Kidney capillary endothelial cell (primary cell): ENCODE measurements around the gene GALNT13.

Source experiments
- DNase-seq: peaks from one replicate; pipeline ENCODE4 v3.0.0-alpha.2; 2018; ENCODE audit warnings: low spot score

GALNT13 gene

DNA sequence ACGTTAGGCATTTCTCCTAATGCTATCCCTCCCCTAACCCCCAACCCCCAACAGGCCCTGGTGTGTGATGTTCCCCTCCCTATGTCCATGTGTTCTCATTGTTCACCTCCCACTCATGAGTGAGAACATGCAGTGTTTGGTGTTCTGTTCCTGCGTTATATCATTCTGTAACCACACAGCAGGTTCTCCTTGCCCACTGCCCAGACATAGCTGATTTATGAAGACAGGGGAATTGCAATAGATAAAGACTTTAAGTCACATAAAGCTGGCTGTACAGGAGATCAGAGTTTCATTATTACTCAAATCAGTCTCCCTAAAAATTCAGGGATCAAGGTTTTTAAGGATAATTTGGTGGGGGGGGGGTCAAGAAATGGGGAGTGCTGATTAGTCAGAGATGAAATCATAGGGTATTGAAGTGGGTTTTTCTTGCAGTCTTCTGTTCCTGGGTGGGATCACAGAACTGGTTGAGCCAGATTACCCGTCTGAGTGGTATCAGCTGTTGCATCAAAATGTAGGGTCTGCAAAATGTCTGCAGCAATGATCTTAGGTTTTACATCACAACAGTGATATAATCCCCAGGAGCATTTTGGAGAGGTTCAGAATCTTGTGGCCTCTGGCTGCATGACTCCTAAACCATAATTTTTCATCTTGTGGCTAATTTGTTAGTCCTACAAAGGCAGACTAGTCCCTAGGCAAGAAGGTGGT, 434.7 kb downstream of the GALNT13 start:
- no peak for DNase-seq

DNA sequence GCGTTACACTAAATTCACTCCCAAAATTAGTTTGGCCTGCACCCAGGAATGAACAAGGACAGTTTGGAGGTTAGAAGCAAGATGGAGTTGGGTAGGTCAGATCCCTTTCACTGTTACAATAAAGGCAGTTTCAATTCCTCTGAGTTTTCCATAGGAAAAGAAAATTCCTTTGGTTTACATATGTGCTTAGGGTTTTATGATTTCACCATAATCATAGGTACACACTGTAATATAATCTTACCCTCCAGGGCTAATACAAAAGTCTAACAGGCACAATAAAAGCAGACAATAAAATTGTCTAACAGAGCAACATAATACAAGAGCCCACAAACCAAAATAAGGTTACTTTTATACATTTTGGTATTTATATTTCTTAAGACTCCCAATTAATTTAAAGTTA, 435.3 kb downstream of the GALNT13 start:
- no peak for DNase-seq

DNA sequence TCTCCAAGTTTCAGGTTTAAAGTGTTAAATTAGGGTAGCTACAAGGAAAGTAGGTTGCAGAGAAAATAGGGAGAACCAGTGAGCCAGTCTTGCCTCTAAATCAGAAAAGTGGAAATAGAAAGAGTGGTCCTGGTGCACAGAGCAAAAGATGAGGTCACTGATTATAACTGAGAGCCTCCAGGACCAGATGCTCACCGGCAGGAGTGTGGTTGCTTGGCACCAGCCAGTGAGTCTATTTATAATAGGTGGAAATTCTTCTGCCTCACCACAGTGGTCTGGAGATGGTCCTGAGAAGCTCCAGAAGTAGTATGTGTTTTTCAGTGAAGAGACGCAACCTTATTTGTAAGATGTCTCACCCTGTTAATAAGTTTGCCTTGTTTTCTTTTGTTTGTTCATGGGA, 452.9 kb downstream of the GALNT13 start:
- no peak for DNase-seq

- no peak for DNase-seq
These were observed 457.8 kb downstream of the GALNT13 start for GRCh38 chr2:154329510-154329909.

DNA sequence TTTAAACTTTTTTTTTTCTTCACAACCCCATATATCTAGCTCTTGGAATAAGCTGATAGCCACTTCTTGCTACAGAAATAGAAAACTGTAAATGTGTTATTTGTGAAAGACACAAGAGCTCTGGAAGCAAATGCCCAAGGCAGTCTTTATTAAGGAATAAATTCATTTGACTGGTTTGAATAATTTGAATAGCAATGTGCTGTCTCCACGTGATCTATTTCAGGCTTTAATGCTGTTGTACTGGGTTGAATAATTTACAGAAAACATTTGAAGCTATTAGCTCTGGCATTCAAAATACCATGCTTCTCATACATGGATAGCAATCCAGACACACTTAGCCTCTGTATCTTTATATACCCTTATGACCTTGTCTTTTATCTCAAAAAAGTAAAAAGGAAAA, 460.1 kb downstream of the GALNT13 start:
- no peak for DNase-seq

- DNase-seq, result no peak
These were observed 464.5 kb downstream of the GALNT13 start for GRCh38 chr2:154336201-154336600.

DNA sequence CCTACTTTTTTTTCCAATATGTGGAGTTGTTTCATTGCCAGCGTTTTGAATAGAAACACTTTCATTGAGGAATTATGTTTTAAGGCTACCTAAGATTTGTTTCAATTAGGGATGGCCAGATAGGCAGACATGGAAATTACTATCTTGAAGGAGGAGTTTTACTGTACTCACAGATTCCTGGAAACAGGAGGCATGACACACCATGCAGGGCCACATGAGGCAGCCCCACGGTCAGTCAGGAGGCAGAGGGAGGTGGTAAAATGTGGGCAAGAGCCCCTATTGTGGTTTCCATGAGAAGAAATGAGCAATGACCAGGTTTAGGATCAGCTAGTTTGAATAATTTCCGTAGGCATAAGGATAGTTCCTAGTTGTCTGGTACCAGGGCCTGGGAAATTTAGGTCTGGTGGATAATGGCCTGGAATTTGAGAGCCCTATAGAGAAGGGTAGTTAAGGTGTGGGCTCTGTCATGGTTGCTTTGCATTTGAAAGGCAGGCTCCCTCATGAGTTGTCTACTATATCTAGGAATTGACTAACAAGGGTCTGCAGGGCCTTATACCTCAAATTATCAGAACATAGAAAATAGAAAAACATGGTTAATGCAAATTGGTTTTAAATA, 466.7 kb downstream of the GALNT13 start:
- no peak for DNase-seq

GRCh38 chr2:154343282-154343681, 471.6 kb downstream of the GALNT13 start:
- DNase-seq, result no peak

- DNase-seq, result no peak
These were observed 479.2 kb downstream of the GALNT13 start for GRCh38 chr2:154350911-154351310.

DNA sequence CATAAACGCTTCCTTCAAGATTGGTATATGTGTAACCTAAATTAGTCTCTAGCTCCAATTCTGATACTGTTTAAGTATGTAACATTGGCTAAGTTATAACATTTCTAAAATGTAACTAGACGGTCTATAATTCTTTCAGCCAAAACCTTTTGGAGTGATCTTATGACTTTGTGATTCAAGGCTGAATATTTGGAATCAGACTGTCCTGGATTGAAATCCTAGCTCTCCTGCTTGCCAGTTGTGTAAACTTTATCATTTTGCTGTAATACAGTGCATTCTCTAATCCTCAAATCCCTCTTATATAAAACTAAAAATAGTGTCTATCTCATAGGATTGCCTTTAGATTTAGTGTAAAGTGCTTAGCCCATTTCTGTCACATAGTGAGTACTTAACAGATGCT, 489.6 kb downstream of the GALNT13 start:
- no peak for DNase-seq

GRCh38 chr2:154368153-154368552, 496.4 kb downstream of the GALNT13 start:
- no peak for DNase-seq

GRCh38 chr2:154370873-154371272, 499.2 kb downstream of the GALNT13 start:
- DNase-seq, result no peak

DNA sequence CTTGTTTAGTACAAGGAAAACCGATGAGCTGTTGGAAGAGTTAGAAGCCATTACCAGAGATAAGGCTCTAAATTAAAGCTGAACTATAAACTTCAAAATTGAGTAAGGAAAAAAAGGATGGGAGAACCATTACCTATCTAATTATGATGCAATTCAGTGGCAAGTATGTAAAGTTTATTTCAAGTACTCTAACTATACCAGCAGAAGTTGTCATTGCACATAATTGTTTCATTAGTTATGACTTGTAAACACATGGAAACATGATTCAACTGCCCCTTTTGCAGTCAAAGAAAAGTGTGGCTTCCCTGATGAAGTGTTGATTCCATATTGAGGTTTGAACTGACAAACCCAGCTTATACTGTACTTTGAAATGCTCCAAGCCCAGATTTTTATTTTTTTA, 502.7 kb downstream of the GALNT13 start:
- no peak for DNase-seq

DNA sequence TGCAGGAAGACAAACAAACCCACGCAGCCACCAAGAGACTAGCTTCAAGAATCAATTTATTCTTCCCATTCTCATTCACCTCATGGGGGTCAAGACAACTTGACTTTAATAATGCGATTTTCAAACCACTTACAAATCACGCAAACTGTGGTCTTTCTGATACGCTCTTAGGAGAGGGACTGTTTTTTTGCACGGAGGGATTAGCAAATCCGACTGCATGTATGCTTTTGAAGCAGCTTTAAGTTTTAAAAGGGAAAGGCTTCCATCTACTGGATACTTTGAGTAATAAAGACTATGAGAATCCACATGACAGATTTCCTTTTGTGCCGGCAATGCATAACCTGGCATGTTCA, 503.8 kb downstream of the GALNT13 start:
- peak; percentile 33 for DNase-seq

DNA sequence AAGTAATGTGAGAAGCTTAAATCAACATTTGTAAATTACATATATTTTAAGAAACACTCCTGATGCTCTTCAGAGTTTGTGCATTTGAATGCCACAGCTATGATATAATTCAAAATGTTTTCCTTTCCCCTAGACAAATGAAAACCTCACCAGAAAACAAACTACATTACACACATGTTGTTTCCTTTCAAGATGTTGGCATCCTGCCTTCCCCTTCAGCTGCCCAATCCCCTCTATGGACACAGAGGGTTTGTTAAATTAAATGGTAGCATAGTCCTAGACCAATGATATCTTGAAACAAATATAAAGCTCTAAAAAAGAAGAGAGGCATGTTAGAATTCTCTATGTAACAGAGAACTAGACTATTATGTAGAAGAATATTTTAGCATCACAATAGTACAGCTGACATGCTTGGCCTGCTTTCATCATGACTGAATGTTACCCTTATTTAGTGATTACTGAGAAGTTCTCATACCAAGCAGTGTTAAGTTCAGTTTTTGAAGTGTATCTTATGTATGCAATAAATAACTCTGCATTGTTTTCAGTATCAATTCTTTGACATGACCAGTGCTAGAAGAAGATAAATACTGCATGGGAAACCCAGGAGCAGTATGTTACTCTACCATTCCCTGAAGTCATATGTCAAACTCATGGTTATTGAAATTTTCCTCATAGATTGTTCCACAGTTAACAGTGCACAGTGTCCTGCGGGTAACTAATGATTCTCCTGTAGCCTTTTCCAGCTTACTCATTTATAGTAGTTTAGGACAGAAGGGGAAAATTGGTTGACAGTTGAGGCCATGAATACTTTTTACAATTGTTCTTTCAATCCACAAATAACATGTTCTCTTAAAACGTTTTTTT, 510.4 kb downstream of the GALNT13 start:
- no peak for DNase-seq

DNA sequence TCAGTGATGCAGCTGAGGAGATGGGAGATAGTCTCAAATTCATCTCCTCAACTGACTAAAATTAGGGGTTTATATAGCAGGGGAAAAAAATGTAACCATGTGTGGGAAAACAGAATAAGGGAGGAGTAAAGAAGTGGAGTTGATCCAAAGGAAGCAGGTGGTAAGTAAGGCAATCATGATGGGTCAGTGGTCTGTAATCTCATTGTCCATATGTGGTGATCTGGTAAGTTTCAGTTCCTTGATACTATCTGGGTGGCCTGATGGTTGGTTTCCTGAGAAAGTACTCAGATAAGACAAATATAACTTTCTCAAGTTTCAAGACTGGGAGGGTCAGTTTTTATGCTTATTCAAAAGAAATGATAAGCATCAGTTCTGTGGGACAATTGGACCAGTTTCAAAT, 514.5 kb downstream of the GALNT13 start:
- no peak for DNase-seq

DNA sequence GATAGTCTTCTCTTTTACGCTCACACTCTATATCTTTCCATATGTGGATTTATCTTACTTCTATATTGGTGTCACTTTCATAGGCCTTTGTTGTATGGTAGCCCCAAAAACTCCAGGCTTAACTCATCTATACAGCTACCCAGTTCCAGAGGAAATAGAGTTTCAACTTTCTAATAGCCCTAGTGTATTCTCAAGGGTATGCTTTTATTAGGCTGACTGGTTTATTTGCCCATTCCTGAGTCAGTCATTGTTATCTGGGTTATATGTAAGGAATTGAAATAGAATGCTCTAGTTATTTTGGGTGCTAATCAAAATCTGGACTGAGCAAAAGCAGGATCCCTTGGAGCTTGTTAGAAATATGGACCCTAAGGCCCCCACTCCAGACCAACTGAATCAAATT, 519.3 kb downstream of the GALNT13 start:
- no peak for DNase-seq

GRCh38 chr2:154392256-154392655, 520.5 kb downstream of the GALNT13 start:
- DNase-seq, result no peak

- DNase-seq, result no peak
These were observed 522.9 kb downstream of the GALNT13 start for GRCh38 chr2:154394600-154394999.

- DNase-seq, result no peak
These were observed 529.0 kb downstream of the GALNT13 start for GRCh38 chr2:154400563-154401290.

DNA sequence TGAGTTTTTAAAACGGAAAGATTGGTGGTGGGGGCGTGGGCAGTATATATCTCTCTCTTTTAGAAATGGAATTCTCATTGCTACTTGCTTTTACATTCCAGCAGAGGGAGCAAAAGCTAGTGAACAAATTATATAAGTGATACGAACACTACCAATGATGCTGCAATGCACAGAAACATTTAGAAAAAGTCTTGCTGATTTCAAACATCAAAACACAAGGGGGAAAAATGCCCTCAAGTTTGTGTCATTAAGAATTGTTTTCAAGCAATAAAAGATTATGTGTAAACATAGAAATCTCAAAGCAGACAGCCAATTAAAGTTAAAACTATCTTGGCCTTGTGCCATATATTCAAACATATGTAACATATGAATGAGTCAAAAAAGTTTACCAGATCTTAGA, 530.5 kb downstream of the GALNT13 start:
- DNase-seq, result peak; percentile 38

GRCh38 chr2:154403242-154403790, 531.6 kb downstream of the GALNT13 start:
- DNase-seq, result no peak
